Heart left ventricle (tissue), 13 donors: Measurements from ENCODE around the gene GP2.

ENCODE experiments used
- CTCF ChIP-seq, 12 donors: fragments of 200-600 bp; sonication (generic) in 4 of 12; IDR thresholded peaks; one replicate each; pipeline versions ENCODE4 v1.5.0 to v1.8.0; 2018 to 2022; ENCODE audit warnings: antibody characterized with exemption in 12 of 12, mild to moderate bottlenecking in 5 of 12
- POLR2A ChIP-seq, 2 donors: fragments of 450-650 bp; IDR thresholded peaks; one replicate each; pipeline ENCODE4 v1.6.1; 2017; ENCODE audit warnings: antibody characterized with exemption in 2 of 2, mild to moderate bottlenecking in 2 of 2, moderate library complexity in 2 of 2
- donor health status: ischemic (EF 13 %, LVEDD 7.1; RV severe dilation, severe dysfunction).
- donor health status: DM: no; HTN: yes; CAD: no.
- donor health status: DM: no; HTN: no; CAD: no.
- donor health status: ischemic (EF 25% LVEDD 6.9; RV normal size, moderate dysfunction).
- donor health status: ischemic (EF 25% LVEDD 5.7; RV mildly dilated, moderate dysfunction).
- donor health status: ischemic (EF 35%, LVEDD 5.7; RV mildly dilated, moderate dysfunction).
- donor health status: nonischemic (EF 11% LVEDD 7.7; RV severe dilation, severe dysfunction).
- donor health status: DM: yes; HTN: yes; CAD: no.
- donor health status: PGD.
- donor health status: ischemic (EF 29% LVEDD 5.4; RV normal size, mild dysfunction).
- donor health status: nonischemic (EF 23%, LVEDD 6.1; RV moderate dilation, normal function).

GRCh38 chr16:20289571-20289970 is 37.7 kb downstream of the GP2 start:
- TF ChIP-seq POLR2A (IDR thresholded peaks at IDR 0.05) (no peak), CTCF (IDR thresholded peaks at IDR 0.05) (no peak)
